ENCODE measurements around the gene AIM2.

GRCh38 chr1:159030311-159030710, 46.3 kb downstream of the AIM2 start:
- no peak for TF ChIP-seq CTCF (IDR thresholded peaks at IDR 0.05)
- TF ChIP-seq EP300 (IDR thresholded peaks at IDR 0.05; ENCODE audit: borderline replicate concordance in 1 of 2, low read depth in 1 of 2, low read length in 1 of 2): no peak
- TF ChIP-seq REST (IDR thresholded peaks at IDR 0.05; ENCODE audit: low read depth, low read length): no peak
- TF ChIP-seq RXRA (IDR thresholded peaks at IDR 0.05; ENCODE audit: borderline replicate concordance, low read depth): no peak
- no peak for TF ChIP-seq GABPA (IDR thresholded peaks at IDR 0.05; ENCODE audit: low read depth)
- TF ChIP-seq EZH2phosphoT487 (IDR thresholded peaks at IDR 0.05; ENCODE audit: borderline replicate concordance, low read depth): no peak
- no peak for TF ChIP-seq FOSL2 (IDR thresholded peaks at IDR 0.05; ENCODE audit: borderline replicate concordance, low read depth)
- TF ChIP-seq TEAD4 (IDR thresholded peaks at IDR 0.05; ENCODE audit: borderline replicate concordance, insufficient read depth): no peak

Data from SK-N-SH (cell line).